Ectodermal cell (in vitro differentiated cells): ENCODE results near the gene LATS1. TPM values are rescaled to one million over a fixed set of nuclear protein-coding genes. Genes with fewer than 3 reads are reported as not detected.
"Not testable (repeated sequence)": the region's sequence is repeated elsewhere in the genome, so short reads cannot be mapped to it uniquely, and the experiment has no call there.

Source experiments
- H3K27ac ChIP-seq: 2 replicates; pipeline ENCODE4 v1.7.0; 2013; ENCODE audit warnings: mild to moderate bottlenecking, low read depth, low read length; ENCODE audit not compliant: insufficient read depth, poor library complexity, severe bottlenecking
- H3K27me3 ChIP-seq: 2 replicates; pipeline ENCODE4 v1.7.0; 2013; ENCODE audit warnings: mild to moderate bottlenecking, low read length; ENCODE audit not compliant: insufficient read depth, control insufficient read depth, poor library complexity, severe bottlenecking
- H3K36me3 ChIP-seq: one replicate; pipeline ENCODE4 v1.7.0; 2013; ENCODE audit warnings: low read length; ENCODE audit not compliant: control insufficient read depth, insufficient read depth
- H3K4me1 ChIP-seq: one replicate; pipeline ENCODE4 v1.7.0; 2013; ENCODE audit warnings: low read length; ENCODE audit not compliant: control insufficient read depth, insufficient read depth
- H3K4me3 ChIP-seq: 2 replicates; pipeline ENCODE4 v1.7.0; 2013; ENCODE audit warnings: low read depth, low read length, control low read depth; ENCODE audit not compliant: insufficient read depth
- H3K9me3 ChIP-seq: 2 replicates; pipeline ENCODE4 v1.7.0; 2013; ENCODE audit warnings: mild to moderate bottlenecking, low read length, moderate library complexity; ENCODE audit not compliant: control insufficient read depth
- WGBS, 2 experiments: methylation state at CpG; one replicate each; pipeline ENCODE4 v1.1.7; 2013; ENCODE audit warnings: missing lambda C conversion rate in 2 of 2; 5-methylcytosine and 5-hydroxymethylcytosine counted together
- polyA plus RNA-seq, 4 experiments: library from polyadenylated mRNA; stranded (reverse); fragments of 50-300 nt; gene quantifications; one replicate each; pipeline ENCODE4 v1.2.3, GENCODE V29; 2013

Gene LATS1
- polyA plus RNA-seq (2013, experiment 1 of 4), result 20.6 TPM
- 22.0 TPM for polyA plus RNA-seq (2013, experiment 2 of 4)
- 19.4 TPM for polyA plus RNA-seq (2013, experiment 3 of 4)
- polyA plus RNA-seq (2013, experiment 4 of 4), result 20.7 TPM

DNA sequence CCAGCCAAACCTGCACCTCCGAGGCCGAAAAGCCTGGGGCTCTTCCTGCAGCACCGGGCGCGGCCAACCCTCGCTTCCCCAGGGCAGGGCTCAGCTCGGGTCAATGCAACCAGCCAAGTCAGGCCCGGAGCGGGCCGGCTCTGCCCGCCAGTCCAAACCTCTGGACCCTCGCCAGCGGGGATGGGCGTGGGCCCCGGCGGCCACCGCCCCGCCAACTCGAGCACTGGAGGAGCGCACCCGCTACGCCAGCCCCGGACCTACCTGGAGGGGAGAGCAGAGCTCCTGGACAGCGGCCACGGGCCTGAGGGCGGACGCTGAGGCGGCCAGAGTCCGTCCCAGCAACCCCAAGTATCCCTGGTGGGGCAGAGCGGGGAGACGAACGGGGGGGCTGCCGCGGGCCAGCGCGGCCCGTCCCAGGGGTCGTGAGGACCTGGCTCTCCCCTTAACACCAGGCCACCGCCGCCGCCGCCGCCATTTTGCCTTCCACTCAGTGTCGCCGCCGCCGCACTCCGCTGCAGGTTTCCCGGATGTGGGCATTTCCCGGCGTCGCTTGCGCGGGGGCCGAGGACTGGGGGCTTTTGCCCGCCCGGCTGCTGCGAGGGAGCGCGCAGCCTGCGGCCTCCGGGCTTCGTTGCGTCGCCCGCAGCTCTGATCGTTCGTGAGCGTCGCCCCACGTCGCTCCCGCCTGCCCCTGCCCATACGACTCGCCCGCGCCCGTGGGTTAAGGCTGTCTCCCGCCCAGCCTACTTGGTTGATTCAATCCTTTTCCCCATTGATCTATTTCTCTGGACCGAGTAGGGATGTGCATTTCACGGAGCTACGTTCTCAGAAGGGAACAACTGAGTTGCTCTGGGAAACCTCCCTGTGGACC is at the start of gene LATS1:
LATS1 (minus strand) TSS at position 514 of the 871 bp plus-strand sequence. CDS start 15,975 bp downstream, outside the sequence.
- Histone ChIP-seq H3K4me1 (peaks cover 10% of the 10 kb centered on the region), H3K36me3 (no peaks in the 10 kb centered on the region), H3K27ac (peak within 1 kb of the TSS; percentile 99), H3K27me3 (no peaks in the 10 kb centered on the region), H3K4me3 (peak within 1 kb of the TSS; percentile 96), H3K9me3 (no peaks in the 10 kb centered on the region)
- whole genome bisulfite sequencing, 2 experiments, result 0% methylated on average over 82 of the region's 82 CpGs

DNA sequence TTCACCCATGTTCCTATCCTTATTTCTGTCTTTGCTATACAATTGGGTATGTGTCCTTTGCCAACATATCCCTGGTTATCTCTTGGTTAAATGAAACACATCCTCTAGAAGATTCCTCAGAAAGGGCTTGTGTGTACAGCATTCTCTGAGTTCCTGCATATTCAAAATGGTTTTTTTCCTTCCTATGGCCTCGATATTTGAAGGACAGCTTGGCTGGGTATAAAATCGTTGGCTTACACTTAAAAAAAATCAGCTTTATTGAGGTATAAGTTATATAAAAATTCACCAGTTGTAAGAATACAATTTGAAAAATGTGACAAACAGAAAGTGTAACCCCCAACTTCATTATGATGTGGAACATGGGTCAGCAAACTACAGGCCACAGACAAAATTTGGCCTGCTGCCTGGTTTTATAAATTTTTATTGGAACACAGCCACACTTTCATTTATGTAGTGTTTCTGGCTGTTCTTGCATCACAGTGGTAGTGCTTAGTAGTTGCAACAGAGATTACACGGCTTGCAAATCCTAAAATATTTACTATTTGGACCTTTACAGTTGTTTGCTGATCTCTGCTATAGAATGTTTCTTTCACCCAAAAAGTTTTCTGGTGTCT is 48.4 kb upstream of the LATS1 start:
- Histone ChIP-seq H3K9me3 (no peaks in the 10 kb centered on the region), H3K27ac (no peak overlapping the region), H3K36me3 (no peaks in the 10 kb centered on the region), H3K27me3 (no peaks in the 10 kb centered on the region), H3K4me3 (no peak overlapping the region), H3K4me1 (no peaks in the 10 kb centered on the region)
- WGBS, 2 experiments, result 88 to 93% methylated on average over 1 to 2 of the region's 3 CpGs

DNA sequence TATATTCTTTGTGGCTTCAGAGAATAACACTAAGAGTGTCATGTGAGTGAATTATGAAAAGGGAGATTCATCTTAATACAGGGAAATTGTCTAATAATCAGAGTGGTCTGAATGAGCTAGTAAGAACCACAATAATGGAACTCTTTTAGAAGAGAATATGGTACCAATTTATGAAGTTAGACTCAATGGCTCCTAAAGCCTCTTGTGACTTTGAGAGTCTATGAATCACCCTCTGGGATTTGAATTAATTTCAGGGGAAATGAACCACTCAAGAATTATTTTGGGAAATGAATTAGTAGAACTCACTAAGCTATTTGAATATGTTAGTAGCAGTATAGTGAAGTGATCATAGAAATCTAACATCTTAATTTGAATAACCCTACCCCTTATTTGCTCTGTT is 46.0 kb upstream of the LATS1 start:
- H3K4me3 ChIP-seq, result no peak overlapping the region

DNA sequence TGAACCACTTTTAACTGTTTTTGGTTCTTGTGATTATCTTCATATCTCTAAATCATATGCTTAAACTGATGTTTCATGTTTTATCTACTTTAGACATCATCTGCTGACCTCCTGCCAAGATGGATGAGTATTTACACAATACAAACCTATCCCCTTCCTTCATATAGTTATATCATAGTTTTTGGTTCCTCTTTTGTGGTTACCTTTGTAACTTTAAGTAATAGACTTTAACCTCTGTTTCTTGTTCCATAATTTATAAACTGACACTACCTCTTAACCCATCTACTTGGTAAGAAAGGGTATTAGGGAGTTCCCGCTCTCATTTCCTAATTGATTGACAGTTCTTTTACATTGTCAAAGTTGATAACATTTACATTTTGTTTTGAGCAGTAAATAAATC is 43.5 kb upstream of the LATS1 start:
- Histone ChIP-seq H3K9me3 (no peaks in the 10 kb centered on the region), H3K4me3 (no peak overlapping the region), H3K36me3 (no peaks in the 10 kb centered on the region), H3K27me3 (no peaks in the 10 kb centered on the region), H3K27ac (no peak overlapping the region), H3K4me1 (no peaks in the 10 kb centered on the region)
- 100% methylated on average over 1 of the region's 1 CpG; no CpG with 5 or more reads in 1 of the 2 experiments for WGBS, 2 experiments

More for the DNA sequence above, 46.0 kb upstream of the LATS1 start:
- no peak overlapping the region for H3K27ac ChIP-seq
- no peaks in the 10 kb centered on the region for H3K27me3 ChIP-seq
- H3K9me3 ChIP-seq, result no peaks in the 10 kb centered on the region
- H3K36me3 ChIP-seq, result no peaks in the 10 kb centered on the region
- H3K4me1 ChIP-seq, result no peaks in the 10 kb centered on the region

DNA sequence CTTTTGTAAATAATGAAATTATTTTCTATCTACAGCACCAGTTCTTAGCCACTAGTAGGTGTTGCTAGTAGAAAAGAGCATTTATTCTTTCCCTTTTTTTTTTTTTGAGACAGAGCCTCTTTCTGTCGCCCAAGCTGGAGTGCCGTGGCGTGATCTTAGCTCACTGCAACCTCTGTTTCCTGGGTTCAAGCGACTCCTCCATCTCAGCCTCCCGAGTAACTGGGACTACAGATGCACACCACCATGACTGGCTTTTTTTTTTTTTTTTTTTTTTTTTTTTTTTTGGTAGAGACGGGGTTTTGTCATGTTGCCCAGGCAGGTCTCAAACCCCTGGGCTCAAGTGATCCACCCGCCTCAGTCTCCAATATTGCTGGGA is 38.3 kb upstream of the LATS1 start:
- no peaks in the 10 kb centered on the region for H3K9me3 ChIP-seq
- 89 to 94% methylated on average over 6 to 7 of the region's 7 CpGs for WGBS, 2 experiments
- no peaks in the 10 kb centered on the region for H3K27me3 ChIP-seq
- H3K4me1 ChIP-seq, result no peaks in the 10 kb centered on the region
- H3K4me3 ChIP-seq, result no peak overlapping the region
- no peak overlapping the region for H3K27ac ChIP-seq
- no peaks in the 10 kb centered on the region for H3K36me3 ChIP-seq

DNA sequence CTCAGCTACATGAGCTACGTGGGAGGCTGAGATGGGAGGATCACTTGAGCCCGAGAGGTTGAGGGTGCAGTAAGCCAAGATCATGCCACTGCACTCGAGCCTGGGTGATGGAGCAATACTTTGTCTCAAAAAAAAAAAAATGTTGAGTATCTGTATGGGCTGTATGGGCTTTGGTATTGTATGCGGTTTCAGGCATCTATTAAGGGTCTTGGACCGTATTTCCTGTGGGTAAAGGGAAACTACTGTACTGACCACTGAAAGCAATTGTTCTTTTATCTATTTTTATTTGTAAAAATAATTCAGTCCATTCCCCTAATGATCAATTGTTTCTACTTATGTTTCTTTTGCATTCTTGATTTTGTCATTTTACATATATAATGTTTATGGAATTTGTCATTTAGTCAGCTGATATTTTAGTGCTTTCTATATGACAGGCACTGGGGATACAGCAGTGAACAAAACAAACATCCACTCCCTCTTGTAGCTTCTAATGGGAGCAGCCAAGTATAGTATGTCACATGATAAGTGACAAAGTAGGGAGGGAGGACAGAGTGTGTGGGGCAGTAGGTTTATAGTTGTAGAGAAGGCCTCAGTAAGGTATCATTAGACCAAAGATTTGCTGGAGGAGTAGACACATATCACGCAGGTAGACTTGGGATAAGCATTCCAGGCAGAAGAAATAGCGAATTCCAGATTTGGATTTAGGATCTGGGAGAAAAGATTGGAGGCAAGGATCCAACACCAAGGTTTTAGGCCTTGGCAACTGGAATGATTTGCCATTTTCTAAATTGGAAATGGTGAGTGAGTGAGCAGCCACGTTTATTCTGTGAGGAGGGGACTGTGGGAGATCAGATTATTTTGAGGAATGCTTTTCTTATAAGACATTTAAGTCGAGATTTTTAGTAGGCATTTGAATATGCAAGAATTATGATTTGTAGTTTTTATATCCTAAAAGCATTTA is 37.7 kb upstream of the LATS1 start:
- H3K9me3 ChIP-seq, result no peaks in the 10 kb centered on the region
- no peaks in the 10 kb centered on the region for H3K27me3 ChIP-seq
- H3K27ac ChIP-seq, result no peak overlapping the region
- no peaks in the 10 kb centered on the region for H3K36me3 ChIP-seq
- WGBS, 2 experiments, result 95 to 96% methylated on average over 8 of the region's 9 CpGs
- no peak overlapping the region for H3K4me3 ChIP-seq
- peaks cover 4% of the 10 kb centered on the region for H3K4me1 ChIP-seq

DNA sequence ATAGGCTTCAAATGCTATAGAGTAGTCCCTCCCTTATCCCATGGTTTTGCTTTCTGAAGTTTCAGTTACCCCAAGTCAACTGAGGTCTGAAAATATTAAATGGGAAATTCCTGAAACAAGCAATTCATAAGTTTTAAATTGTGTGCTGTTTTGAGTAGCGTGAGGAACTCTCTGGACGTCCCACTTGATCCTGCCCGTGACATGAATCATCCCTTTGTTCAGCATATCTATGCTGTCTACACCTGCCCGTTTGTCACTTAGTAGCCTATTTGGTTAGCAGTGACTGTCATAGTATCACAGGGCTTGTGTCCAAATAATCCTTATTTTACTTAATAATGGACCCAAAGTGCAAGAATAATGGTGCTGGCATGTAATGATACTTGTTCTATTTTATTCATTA is 36.6 kb upstream of the LATS1 start:
- no peak overlapping the region for H3K27ac ChIP-seq
- H3K27me3 ChIP-seq, result no peaks in the 10 kb centered on the region
- H3K4me1 ChIP-seq, result peaks cover 5% of the 10 kb centered on the region
- no peaks in the 10 kb centered on the region for H3K9me3 ChIP-seq
- 96 to 99% methylated on average over 4 of the region's 4 CpGs for WGBS, 2 experiments
- no peaks in the 10 kb centered on the region for H3K36me3 ChIP-seq
- no peak overlapping the region for H3K4me3 ChIP-seq

DNA sequence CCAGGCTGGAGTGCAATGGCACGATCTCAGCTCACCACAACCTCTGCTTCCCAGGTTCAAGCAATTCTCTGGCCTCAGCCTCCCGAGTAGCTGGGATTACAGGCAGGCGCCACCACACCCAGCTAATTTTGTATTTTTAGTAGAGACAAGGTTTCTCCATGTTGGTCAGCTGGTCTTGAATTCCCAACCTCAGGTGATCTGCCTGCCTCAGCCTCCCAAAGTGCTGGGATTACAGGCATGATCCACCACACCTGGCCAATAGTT is 35.4 kb upstream of the LATS1 start:
- H3K4me3 ChIP-seq, H3K27ac ChIP-seq, H3K36me3 ChIP-seq, H3K27me3 ChIP-seq, H3K9me3 ChIP-seq, H3K4me1 ChIP-seq: not testable (repeated sequence)
- 89 to 95% methylated on average over 3 of the region's 3 CpGs for WGBS, 2 experiments

DNA sequence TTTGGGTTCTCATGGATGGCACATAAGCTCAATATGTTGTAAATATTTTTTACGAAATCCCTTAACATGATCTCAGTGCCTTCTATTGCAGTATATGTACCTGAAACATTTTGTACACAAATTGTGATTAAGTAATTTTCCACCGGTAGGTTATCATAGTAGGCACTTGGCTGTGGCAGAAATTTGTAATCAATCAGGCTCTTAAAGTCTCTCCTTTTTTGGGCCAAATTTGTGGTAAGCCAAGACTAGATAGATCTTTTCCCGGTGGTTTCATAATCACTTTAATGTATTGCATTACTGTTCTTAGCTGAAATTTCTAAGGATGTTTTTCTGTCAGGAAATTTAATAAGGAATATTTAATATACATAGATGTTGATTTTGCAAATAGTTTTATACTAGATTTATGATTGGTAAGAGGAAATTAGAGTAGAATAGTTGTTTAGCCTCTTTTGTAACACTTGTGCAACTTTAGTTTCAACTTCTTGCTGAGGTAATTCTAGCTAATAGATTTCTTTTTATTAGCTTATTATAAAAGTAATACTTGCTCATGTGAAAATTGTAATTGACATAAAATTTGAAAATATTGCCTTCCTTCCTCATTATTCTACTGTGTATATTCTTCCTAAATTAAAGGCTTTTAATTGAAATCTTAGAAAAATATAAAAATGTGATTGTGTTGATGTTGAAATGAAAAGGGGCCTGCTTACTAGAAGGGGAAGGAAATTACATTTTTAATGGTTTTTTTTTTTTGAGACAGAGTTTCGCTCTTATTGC is 34.9 kb upstream of the LATS1 start:
- Histone ChIP-seq H3K4me3 (no peak overlapping the region), H3K4me1 (peaks cover 5% of the 10 kb centered on the region), H3K27ac (no peak overlapping the region), H3K27me3 (no peaks in the 10 kb centered on the region), H3K9me3 (no peaks in the 10 kb centered on the region), H3K36me3 (no peaks in the 10 kb centered on the region)
- WGBS, 2 experiments, result 96% methylated on average over 2 to 4 of the region's 4 CpGs
